ENCODE results near the gene PDGFA.

DNA sequence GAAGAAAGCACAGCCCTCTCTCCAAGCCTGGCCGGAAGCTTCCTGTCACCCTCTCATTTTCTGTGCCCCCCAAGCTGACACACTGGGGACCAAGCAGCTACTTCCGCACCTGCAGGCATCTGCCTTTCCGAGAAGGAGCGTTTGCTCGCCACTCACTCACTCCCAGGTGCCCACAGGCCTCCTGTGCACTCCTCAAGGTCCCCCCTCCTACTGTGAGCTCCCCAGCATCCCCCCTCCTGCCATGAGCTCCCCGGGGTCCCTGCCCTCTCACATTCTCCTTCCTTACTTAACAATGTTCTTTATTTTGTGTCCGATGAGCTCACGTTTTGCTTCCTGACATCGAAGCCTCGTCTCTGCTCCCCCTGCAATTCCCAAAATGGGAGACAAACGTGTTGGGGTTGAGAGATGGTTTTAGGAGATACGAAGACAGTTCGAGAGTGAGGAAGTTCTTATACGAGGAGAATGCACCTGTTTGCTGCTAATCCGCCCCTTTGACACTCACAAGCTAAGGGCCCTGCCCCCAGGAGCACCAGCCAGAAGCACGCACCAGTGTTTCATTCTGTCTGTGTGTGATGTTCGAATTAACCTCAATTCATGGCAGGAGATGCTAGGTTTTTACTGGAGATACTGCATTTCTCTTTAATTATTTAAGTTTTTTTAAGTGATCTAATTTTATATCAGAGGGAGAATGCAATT, 70.2 kb downstream of the PDGFA start:
- TF ChIP-seq POLR2A (IDR thresholded peaks at IDR 0.05) = no peak
- TF ChIP-seq, protein P1, sequence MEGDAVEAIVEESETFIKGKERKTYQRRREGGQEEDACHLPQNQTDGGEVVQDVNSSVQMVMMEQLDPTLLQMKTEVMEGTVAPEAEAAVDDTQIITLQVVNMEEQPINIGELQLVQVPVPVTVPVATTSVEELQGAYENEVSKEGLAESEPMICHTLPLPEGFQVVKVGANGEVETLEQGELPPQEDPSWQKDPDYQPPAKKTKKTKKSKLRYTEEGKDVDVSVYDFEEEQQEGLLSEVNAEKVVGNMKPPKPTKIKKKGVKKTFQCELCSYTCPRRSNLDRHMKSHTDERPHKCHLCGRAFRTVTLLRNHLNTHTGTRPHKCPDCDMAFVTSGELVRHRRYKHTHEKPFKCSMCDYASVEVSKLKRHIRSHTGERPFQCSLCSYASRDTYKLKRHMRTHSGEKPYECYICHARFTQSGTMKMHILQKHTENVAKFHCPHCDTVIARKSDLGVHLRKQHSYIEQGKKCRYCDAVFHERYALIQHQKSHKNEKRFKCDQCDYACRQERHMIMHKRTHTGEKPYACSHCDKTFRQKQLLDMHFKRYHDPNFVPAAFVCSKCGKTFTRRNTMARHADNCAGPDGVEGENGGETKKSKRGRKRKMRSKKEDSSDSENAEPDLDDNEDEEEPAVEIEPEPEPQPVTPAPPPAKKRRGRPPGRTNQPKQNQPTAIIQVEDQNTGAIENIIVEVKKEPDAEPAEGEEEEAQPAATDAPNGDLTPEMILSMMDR (IDR thresholded peaks at IDR 0.05) = no peak
